Putamen (tissue), 1 donor: ENCODE results near the gene DAZAP2.
"Not testable (repeated sequence)": the region's sequence is repeated elsewhere in the genome, so short reads cannot be mapped to it uniquely, and the experiment has no call there.

Source experiments
- DNase-seq: peaks from one replicate; pipeline ENCODE4 v3.0.0-alpha.2; 2016; ENCODE audit warnings: low spot score

Gene DAZAP2

GRCh38 chr12:51247523-51248206, 9.0 kb downstream of the DAZAP2 start:
- DNase-seq = no peak

GRCh38 chr12:51253276-51253675, 14.7 kb downstream of the DAZAP2 start:
- DNase-seq = no peak

GRCh38 chr12:51254536-51254935, 15.9 kb downstream of the DAZAP2 start:
- no peak for DNase-seq

- not testable (repeated sequence) for DNase-seq
Measured at GRCh38 chr12:51259600-51259999, 21.0 kb downstream of the DAZAP2 start.

- no peak for DNase-seq
Measured at GRCh38 chr12:51262758-51263177, 24.1 kb downstream of the DAZAP2 start.

GRCh38 chr12:51263341-51263740, 24.7 kb downstream of the DAZAP2 start:
- DNase-seq = no peak

GRCh38 chr12:51264297-51264696, 25.7 kb downstream of the DAZAP2 start:
- no peak for DNase-seq

GRCh38 chr12:51265024-51265423, 26.4 kb downstream of the DAZAP2 start:
- no peak for DNase-seq

- DNase-seq = no peak
Measured at GRCh38 chr12:51269174-51270066, 30.8 kb downstream of the DAZAP2 start.

- DNase-seq = no peak
Measured at GRCh38 chr12:51270067-51270950, 31.7 kb downstream of the DAZAP2 start, which contains the start of gene SMAGP. SMAGP (minus strand) TSS chr12:51270415; CDS start chr12:51269278, 1,137 bp downstream.

- DNase-seq = no peak
Measured at GRCh38 chr12:51270951-51271518, 32.4 kb downstream of the DAZAP2 start.

- not testable (repeated sequence) for DNase-seq
Measured at GRCh38 chr12:51272810-51273209, 34.2 kb downstream of the DAZAP2 start.

GRCh38 chr12:51275088-51275487, 36.5 kb downstream of the DAZAP2 start:
- no peak for DNase-seq

GRCh38 chr12:51281202-51281924, 42.7 kb downstream of the DAZAP2 start:
- no peak for DNase-seq

- DNase-seq = no peak
Measured at GRCh38 chr12:51285843-51286242, 47.2 kb downstream of the DAZAP2 start.

GRCh38 chr12:51291603-51292513, 53.2 kb downstream of the DAZAP2 start:
- DNase-seq = not testable (repeated sequence)
